ENCODE results near the gene TVP23C.

Gene TVP23C

GRCh38 chr17:15513058-15513791 lies 50.1 kb downstream of the TVP23C start:
- DNase-seq (ENCODE audit: low spot score) = no peak
- Histone ChIP-seq H3K27ac (peak overlapping the region; percentile 77 to 82), H3K4me3 (no peak overlapping the region)
- no peak for TF ChIP-seq CTCF (IDR thresholded peaks at IDR 0.05)

- no peak for TF ChIP-seq CTCF (IDR thresholded peaks at IDR 0.05)
- Histone ChIP-seq H3K27ac (peak overlapping the region; percentile 77 to 82), H3K4me3 (no peak overlapping the region)
- DNase-seq (ENCODE audit: low spot score) = no peak
These were observed 51.1 kb downstream of the TVP23C start for GRCh38 chr17:15512071-15512709.

DNA sequence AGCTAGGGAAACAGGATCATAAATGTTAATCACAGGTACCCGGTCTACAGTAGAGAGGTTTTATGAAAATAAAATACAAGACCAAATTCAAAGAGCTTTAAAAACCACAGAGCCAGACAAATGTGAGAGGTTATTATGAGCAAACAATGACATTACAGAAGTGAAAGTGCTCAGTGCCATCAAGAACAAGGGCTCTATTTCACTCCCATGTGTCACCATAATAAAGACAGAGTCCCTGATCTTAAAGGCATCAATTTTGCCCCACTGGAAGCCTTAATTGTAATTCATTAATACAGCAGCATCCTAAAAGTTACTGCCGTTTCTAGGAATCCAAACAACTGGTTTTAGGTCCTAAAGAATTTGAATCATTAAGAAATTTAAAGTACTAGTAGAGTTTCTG lies 52.1 kb downstream of the TVP23C start:
- TF ChIP-seq CTCF (IDR thresholded peaks at IDR 0.05) = no peak
- DNase-seq (ENCODE audit: low spot score) = no peak
- Histone ChIP-seq H3K27ac (peak overlapping the region; percentile 30 to 38), H3K4me3 (no peak overlapping the region)

DNA sequence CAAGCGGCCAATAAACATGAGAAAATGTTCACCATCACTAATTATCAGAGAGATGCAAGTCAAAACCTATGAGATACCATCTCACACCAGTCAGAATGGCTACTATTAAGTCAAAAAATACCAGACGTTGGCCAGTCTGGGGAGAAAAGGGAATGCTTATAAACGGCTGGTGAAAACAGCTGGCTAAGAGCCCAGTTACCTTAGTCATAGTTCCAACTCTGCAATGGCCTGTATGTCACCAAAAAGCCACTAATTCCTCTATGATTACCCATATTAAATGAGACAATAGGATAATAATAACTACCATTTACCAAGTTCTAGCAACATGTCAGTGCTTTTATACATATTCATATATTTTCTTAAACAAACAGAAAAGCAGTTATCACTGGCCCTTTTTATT lies 52.9 kb downstream of the TVP23C start:
- peak overlapping the region; percentile 38 to 48 for H3K27ac ChIP-seq
- H3K4me3 ChIP-seq = no peak overlapping the region
- no peak for DNase-seq (ENCODE audit: low spot score)
- no peak for TF ChIP-seq CTCF (IDR thresholded peaks at IDR 0.05)

- Histone ChIP-seq H3K4me3 (no peak overlapping the region), H3K27ac (peak overlapping the region; percentile 70 to 79)
- TF ChIP-seq CTCF (IDR thresholded peaks at IDR 0.05) = no peak
- DNase-seq (ENCODE audit: low spot score) = no peak
These were observed 54.2 kb downstream of the TVP23C start for GRCh38 chr17:15509095-15509494.

- no peak for DNase-seq (ENCODE audit: low spot score)
- H3K27ac ChIP-seq = peak overlapping the region; percentile 70 to 79
- no peak overlapping the region for H3K4me3 ChIP-seq
These were observed 54.8 kb downstream of the TVP23C start for GRCh38 chr17:15508466-15508865.

More at GRCh38 chr17:15508466-15508865, 54.8 kb downstream of the TVP23C start:
- no peak for TF ChIP-seq CTCF (IDR thresholded peaks at IDR 0.05)

All from coronary artery (tissue), 2 donors.